Measurements from ENCODE around the gene EVX1. TPM values are rescaled to one million over a fixed set of nuclear protein-coding genes. Genes with fewer than 3 reads are reported as not detected.

EVX1 gene
- total RNA-seq, 3 donors from 2014 or later (not counting 1 experiment from before 2014, with no cell fraction given) = not detected

DNA sequence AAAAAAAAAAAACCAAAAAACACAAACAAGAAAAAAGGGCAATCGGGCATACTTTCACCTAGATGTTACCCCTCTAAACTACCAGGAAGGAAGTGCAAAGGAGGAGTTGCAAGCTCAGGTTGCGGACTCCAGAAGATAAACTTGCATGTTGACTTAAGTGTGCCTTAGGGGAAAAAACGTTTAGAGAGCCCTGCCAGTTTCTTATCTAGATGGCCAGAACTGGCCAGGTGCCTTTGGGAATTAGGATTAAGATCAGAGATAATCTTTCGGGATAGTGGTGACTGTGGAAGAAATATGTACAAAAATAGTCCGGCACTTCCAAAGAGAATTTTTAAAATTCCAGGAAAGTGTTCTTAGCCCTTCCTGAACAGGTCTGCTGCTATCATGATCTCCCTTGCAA is 17.6 kb downstream of the EVX1 start:
- Mint-ChIP-seq H3K9me3 (no peaks in the 10 kb centered on the region), H3K36me3 (no peaks in the 10 kb centered on the region), H3K4me1 (no peaks in the 10 kb centered on the region), H3K27me3 (ENCODE audit: low read depth in 2 of 2) (peaks cover 23 to 52% of the 10 kb centered on the region in 2 donors), H3K4me3 (no peak overlapping the region), H3K27ac (no peak overlapping the region)
- H3K9me3 ChIP-seq (ENCODE audit: control insufficient read depth, insufficient read depth, low read length) = no peaks in the 10 kb centered on the region
- 73% methylated on average over 4 of the region's 5 CpGs for WGBS (ENCODE audit: insufficient coverage)
- TF ChIP-seq, protein P1, sequence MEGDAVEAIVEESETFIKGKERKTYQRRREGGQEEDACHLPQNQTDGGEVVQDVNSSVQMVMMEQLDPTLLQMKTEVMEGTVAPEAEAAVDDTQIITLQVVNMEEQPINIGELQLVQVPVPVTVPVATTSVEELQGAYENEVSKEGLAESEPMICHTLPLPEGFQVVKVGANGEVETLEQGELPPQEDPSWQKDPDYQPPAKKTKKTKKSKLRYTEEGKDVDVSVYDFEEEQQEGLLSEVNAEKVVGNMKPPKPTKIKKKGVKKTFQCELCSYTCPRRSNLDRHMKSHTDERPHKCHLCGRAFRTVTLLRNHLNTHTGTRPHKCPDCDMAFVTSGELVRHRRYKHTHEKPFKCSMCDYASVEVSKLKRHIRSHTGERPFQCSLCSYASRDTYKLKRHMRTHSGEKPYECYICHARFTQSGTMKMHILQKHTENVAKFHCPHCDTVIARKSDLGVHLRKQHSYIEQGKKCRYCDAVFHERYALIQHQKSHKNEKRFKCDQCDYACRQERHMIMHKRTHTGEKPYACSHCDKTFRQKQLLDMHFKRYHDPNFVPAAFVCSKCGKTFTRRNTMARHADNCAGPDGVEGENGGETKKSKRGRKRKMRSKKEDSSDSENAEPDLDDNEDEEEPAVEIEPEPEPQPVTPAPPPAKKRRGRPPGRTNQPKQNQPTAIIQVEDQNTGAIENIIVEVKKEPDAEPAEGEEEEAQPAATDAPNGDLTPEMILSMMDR (IDR thresholded peaks at IDR 0.05) = no peak
- no peak for ATAC-seq
- intact Hi-C loops (cut with micrococcal nuclease) = no loop called here
- H3K27ac ChIP-seq (ENCODE audit: low read length) = no peak overlapping the region
- H3K4me1 ChIP-seq (ENCODE audit: control insufficient read depth, insufficient read depth, low read length) = no peaks in the 10 kb centered on the region
- DNase-seq = no peak
- H3K27me3 ChIP-seq (ENCODE audit: control insufficient read depth, insufficient read depth, low read length) = peaks cover 2% of the 10 kb centered on the region
- H3K36me3 ChIP-seq (ENCODE audit: control insufficient read depth, insufficient read depth, low read length) = no peaks in the 10 kb centered on the region
- H3K4me3 ChIP-seq (ENCODE audit: low read length) = no peak overlapping the region

DNA sequence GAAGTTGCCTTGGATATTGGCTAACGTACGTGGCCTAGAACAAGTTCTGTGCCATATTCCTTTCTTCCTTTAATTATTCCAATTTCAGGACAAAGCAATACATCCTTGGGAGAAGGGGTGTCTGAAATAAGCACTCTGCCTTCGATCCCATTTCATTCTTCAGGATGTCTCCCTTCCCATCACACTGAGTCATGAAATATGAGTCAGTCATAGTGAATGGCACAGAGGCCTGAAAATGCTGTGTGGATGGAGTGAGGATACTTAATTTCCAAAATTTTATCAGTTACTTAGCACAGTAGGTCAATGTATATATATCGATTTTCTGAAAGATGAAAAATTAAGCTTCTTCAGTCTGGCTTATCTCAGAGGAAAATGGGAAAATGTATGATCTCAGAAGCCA is 19.5 kb downstream of the EVX1 start:
- Histone ChIP-seq H3K9me3 (ENCODE audit: control insufficient read depth, insufficient read depth, low read length) (no peaks in the 10 kb centered on the region), H3K4me3 (ENCODE audit: low read length) (no peak overlapping the region), H3K27ac (ENCODE audit: low read length) (no peak overlapping the region), H3K4me1 (ENCODE audit: control insufficient read depth, insufficient read depth, low read length) (no peaks in the 10 kb centered on the region), H3K27me3 (ENCODE audit: control insufficient read depth, insufficient read depth, low read length) (peaks cover 2% of the 10 kb centered on the region), H3K36me3 (ENCODE audit: control insufficient read depth, insufficient read depth, low read length) (no peaks in the 10 kb centered on the region)
- Mint-ChIP-seq H3K27ac (no peak overlapping the region), H3K4me1 (no peaks in the 10 kb centered on the region), H3K36me3 (no peaks in the 10 kb centered on the region), H3K4me3 (no peak overlapping the region), H3K9me3 (no peaks in the 10 kb centered on the region), H3K27me3 (ENCODE audit: low read depth in 2 of 2) (peaks cover 18 to 49% of the 10 kb centered on the region in 2 donors)
- ATAC-seq (no peak), DNase-seq (no peak)
- intact Hi-C loops (cut with micrococcal nuclease) = no loop called here
- TF ChIP-seq, protein P1 (IDR thresholded peaks at IDR 0.05) = no peak
- WGBS (ENCODE audit: insufficient coverage) = 100% methylated on average over 1 of the region's 4 CpGs

DNA sequence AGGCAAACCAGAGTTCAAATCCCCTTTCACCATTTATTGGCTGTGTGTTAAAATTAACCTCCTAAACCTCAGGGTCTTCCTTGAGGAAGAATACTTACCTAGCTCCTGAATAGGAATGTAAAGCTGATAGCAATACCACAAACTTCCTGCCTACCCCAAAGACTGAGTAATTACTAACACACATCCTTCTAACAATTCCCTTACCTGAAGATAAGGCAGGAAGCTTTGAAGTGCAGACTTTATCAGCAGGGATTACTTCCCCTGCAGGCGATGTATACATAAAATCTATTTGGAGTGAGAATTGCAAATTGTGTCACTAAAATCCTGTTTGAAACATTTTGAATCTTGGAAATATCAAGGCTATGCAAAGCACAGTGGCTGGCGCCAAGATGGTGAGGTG is 21.2 kb downstream of the EVX1 start:
- no peaks in the 10 kb centered on the region for H3K9me3 Mint-ChIP-seq

DNA sequence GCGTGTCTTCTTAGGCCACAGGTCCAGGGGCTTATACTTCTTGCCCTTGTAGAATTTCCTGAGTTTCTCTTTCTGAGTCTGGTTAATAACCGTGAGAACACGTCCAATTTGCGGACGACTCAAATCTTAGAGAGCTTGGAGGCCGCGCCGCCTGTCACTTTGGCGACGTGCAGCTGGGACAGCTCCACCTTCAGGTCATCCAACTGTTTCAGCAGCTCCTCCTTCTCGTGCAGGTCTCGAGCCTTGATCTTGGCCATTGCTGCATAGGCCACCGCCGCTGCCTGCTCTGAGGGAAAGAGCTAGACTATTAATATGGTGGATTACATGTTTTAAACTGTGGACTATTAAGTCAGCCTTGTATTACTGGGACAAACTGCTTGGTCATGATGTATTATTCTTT is 26.9 kb downstream of the EVX1 start:
- intact Hi-C loops (cut with micrococcal nuclease) = no loop called here
- ATAC-seq (no peak), DNase-seq (no peak)
- Mint-ChIP-seq H3K4me1 (no peaks in the 10 kb centered on the region), H3K9me3 (peaks cover 5 to 11% of the 10 kb centered on the region in 2 donors), H3K27ac (no peak overlapping the region), H3K36me3 (peaks cover 5% of the 10 kb centered on the region), H3K27me3 (ENCODE audit: low read depth in 2 of 2) (peaks cover 14 to 34% of the 10 kb centered on the region in 2 donors), H3K4me3 (no peak overlapping the region)
- Histone ChIP-seq H3K9me3 (ENCODE audit: control insufficient read depth, insufficient read depth, low read length) (peaks cover 9% of the 10 kb centered on the region), H3K27me3 (ENCODE audit: control insufficient read depth, insufficient read depth, low read length) (no peaks in the 10 kb centered on the region), H3K4me1 (ENCODE audit: control insufficient read depth, insufficient read depth, low read length) (no peaks in the 10 kb centered on the region), H3K36me3 (ENCODE audit: control insufficient read depth, insufficient read depth, low read length) (no peaks in the 10 kb centered on the region), H3K27ac (ENCODE audit: low read length) (no peak overlapping the region), H3K4me3 (ENCODE audit: low read length) (no peak overlapping the region)
- TF ChIP-seq, protein P1 (IDR thresholded peaks at IDR 0.05) = no peak
- WGBS (ENCODE audit: insufficient coverage) = 94% methylated on average over 14 of the region's 14 CpGs

More for the DNA sequence above, 21.2 kb downstream of the EVX1 start:
- Histone ChIP-seq H3K9me3 (ENCODE audit: control insufficient read depth, insufficient read depth, low read length) (no peaks in the 10 kb centered on the region), H3K27me3 (ENCODE audit: control insufficient read depth, insufficient read depth, low read length) (peaks cover 2% of the 10 kb centered on the region), H3K4me1 (ENCODE audit: control insufficient read depth, insufficient read depth, low read length) (no peaks in the 10 kb centered on the region), H3K4me3 (ENCODE audit: low read length) (no peak overlapping the region), H3K27ac (ENCODE audit: low read length) (no peak overlapping the region), H3K36me3 (ENCODE audit: control insufficient read depth, insufficient read depth, low read length) (no peaks in the 10 kb centered on the region)
- H3K36me3 Mint-ChIP-seq = no peaks in the 10 kb centered on the region
- TF ChIP-seq, protein P1 (IDR thresholded peaks at IDR 0.05) = no peak
- no peak overlapping the region for H3K4me3 Mint-ChIP-seq
- no peaks in the 10 kb centered on the region for H3K4me1 Mint-ChIP-seq
- WGBS (ENCODE audit: insufficient coverage) = 58% methylated on average over 2 of the region's 2 CpGs
- ATAC-seq (no peak), DNase-seq (no peak)
- H3K27me3 Mint-ChIP-seq (ENCODE audit: low read depth in 2 of 2) = peaks cover 18 to 47% of the 10 kb centered on the region in 2 donors
- H3K27ac Mint-ChIP-seq = no peak overlapping the region
- intact Hi-C loops (cut with micrococcal nuclease) = no loop called here

Data from natural killer cell (primary cell).